HEK293T (cell line): ENCODE measurements around the gene NYNRIN.

Experiments
- ARNT ChIP-seq: fragments of 450-650 bp; IDR thresholded peaks from 2 replicates; pipeline ENCODE4 v1.6.1; 2017; ENCODE audit warnings: mild to moderate bottlenecking
- ELF4 ChIP-seq: fragments of 450-650 bp; IDR thresholded peaks from 2 replicates; pipeline ENCODE4 v1.6.1; 2017; ENCODE audit warnings: antibody characterized with exemption
- FOXA1 ChIP-seq: fragments of 450-650 bp; IDR thresholded peaks from 2 replicates; pipeline ENCODE4 v1.6.1; 2016; ENCODE audit warnings: mild to moderate bottlenecking
- FOXM1 ChIP-seq: fragments of 450-650 bp; IDR thresholded peaks from 2 replicates; pipeline ENCODE4 v1.6.1; 2017; ENCODE audit warnings: mild to moderate bottlenecking, borderline replicate concordance
- NFRKB ChIP-seq: fragments of 450-650 bp; IDR thresholded peaks from 2 replicates; pipeline ENCODE4 v1.6.1; 2016; ENCODE audit warnings: mild to moderate bottlenecking, moderate library complexity
- SP1 ChIP-seq: fragments of 450-650 bp; IDR thresholded peaks from 2 replicates; pipeline ENCODE4 v1.6.1; 2017
- TF ChIP-seq, protein P1 (sequence below): fragments of 450-650 bp; IDR thresholded peaks from 2 replicates; pipeline ENCODE4 v1.6.1; 2016

DNA sequence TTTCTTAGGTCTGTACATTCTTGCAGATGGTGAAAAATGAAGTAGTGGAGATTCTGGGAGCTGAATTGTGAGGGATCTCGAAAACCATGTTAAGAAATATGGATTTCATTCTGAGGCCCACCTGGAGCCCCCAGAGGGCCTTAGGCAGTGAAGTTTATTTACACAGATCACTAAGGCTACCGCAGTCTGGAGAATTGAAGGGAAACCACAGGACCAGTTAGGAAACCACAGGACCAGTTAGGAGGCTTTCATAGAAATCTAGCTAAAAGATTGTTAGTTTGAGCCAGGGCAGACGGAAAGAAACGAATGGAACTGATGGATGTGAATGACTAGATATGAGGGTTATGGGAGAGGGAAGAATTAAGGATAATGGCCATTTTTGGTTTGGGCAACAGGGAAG is 23.5 kb downstream of the NYNRIN start:
- TF ChIP-seq, protein P1, sequence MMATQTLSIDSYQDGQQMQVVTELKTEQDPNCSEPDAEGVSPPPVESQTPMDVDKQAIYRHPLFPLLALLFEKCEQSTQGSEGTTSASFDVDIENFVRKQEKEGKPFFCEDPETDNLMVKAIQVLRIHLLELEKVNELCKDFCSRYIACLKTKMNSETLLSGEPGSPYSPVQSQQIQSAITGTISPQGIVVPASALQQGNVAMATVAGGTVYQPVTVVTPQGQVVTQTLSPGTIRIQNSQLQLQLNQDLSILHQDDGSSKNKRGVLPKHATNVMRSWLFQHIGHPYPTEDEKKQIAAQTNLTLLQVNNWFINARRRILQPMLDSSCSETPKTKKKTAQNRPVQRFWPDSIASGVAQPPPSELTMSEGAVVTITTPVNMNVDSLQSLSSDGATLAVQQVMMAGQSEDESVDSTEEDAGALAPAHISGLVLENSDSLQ, result no peak
- TF ChIP-seq FOXM1, result no peak
- no peak for TF ChIP-seq NFRKB
- no peak for TF ChIP-seq SP1
- no peak for TF ChIP-seq FOXA1
- no peak for TF ChIP-seq ARNT
- TF ChIP-seq ELF4, result no peak
